IPS DF 6.9 (cell line): Measurements from ENCODE around the gene PTCRA.

Source experiments
- DNase-seq: peaks from one replicate; pipeline ENCODE4 v3.0.0-alpha.2; 2013; ENCODE audit warnings: low read depth, low spot score
- H3K27ac ChIP-seq: one replicate; pipeline ENCODE4 v1.5.1; 2013; ENCODE audit warnings: low read length, control low read depth
- H3K27me3 ChIP-seq: 2 replicates; pipeline ENCODE4 v1.6.1; 2013; ENCODE audit warnings: mild to moderate bottlenecking, low read length; ENCODE audit not compliant: control insufficient read depth, insufficient read depth
- H3K36me3 ChIP-seq: 2 replicates; pipeline ENCODE4 v1.6.1; 2013; ENCODE audit warnings: low read length; ENCODE audit not compliant: control insufficient read depth, insufficient read depth
- H3K4me1 ChIP-seq: 2 replicates; pipeline ENCODE4 v1.6.1; 2013; ENCODE audit warnings: low read length; ENCODE audit not compliant: control insufficient read depth, insufficient read depth
- H3K4me3 ChIP-seq: 2 replicates; pipeline ENCODE4 v1.5.1; 2013; ENCODE audit warnings: mild to moderate bottlenecking, low read length
- H3K9me3 ChIP-seq: 2 replicates; pipeline ENCODE4 v1.6.1; 2013; ENCODE audit warnings: low read length, inconsistent platforms; ENCODE audit not compliant: control insufficient read depth, insufficient read depth
- WGBS: extraction: QIAGEN DNeasy Blood & Tissue Kit; methylation state at CpG from one replicate; pipeline ENCODE4 v1.1.7; 2013; ENCODE audit warnings: mixed read lengths, missing lambda C conversion rate; ENCODE audit not compliant: insufficient read length, insufficient coverage; 5-methylcytosine and 5-hydroxymethylcytosine counted together

The PTCRA gene

DNA sequence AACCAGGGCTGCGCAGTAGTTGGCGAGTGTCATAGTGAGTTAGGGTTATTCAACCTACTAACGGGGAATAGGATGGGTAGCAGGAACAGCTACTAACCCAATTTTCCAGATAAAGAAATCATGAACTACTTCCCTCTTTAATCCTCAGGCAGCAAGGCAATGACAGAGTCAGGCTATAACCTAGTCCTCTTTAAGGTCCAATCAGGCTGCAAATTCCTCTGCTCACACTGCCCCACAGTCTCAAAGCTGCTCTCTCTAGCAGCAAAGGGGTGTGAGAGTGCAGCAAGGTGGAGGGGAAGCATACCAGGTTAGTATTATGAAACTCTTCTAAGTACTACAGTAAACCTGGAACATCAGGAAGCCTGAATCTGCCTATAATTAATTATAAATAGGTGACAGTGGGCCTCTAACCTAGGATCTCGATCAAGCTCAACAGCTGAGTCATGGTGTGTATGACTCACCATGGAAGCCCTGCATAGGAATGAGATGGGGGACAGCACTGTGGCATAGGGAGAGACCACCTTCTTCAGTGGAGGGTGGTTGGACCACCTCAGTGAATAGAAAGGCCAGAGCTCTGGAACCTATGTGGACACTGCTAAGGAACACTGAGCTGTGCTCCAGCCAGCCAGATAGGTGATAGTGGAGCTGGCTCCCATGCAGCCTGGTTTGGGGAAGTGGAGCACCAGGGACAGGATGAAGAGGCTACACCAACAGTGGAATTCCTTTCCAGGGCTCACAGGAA, 55.2 kb downstream of the PTCRA start:
- Histone ChIP-seq H3K4me3 (no peak overlapping the region), H3K9me3 (no peaks in the 10 kb centered on the region), H3K36me3 (peaks cover 3% of the 10 kb centered on the region; the same call in 1 of the 2 replicates), H3K27me3 (no peaks in the 10 kb centered on the region), H3K27ac (no peak overlapping the region), H3K4me1 (no peaks in the 10 kb centered on the region)
- no peak for DNase-seq
- WGBS: no CpG with 5 or more reads among the region's 4 CpGs

DNA sequence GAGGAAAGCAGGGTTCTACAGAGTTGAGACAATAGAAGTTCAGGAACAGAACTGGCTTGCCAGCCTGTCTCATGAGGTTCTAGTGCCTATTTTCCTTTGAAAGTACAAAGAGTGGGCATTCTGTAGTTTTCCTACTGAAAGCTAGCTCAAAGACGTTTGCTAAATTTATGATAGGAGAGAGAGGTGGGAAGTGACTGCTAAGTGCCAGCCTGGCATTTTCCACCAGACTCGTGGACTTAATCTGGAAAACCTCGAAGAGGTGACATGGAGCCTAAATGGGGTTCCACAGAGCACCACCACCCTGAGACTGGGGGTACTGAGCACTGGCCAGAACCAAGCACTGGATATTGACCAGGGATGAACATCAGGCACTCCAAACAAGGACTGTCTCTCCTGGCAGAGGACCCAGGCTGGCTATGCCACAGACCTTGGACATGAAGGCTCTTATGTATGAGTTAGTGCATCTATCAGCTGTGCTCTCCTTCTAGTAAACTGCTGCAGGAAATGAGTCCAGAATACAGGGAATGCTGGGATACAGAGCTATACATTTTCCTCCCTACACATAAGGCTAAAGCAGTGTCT, 56.0 kb downstream of the PTCRA start:
- H3K4me1 ChIP-seq: no peaks in the 10 kb centered on the region
- no peak for DNase-seq
- H3K27ac ChIP-seq: no peak overlapping the region
- H3K4me3 ChIP-seq: no peak overlapping the region
- no peaks in the 10 kb centered on the region for H3K9me3 ChIP-seq
- no CpG with 5 or more reads among the region's 3 CpGs for WGBS
- peaks cover 3% of the 10 kb centered on the region; the same call in 1 of the 2 replicates for H3K36me3 ChIP-seq
- no peaks in the 10 kb centered on the region for H3K27me3 ChIP-seq

DNA sequence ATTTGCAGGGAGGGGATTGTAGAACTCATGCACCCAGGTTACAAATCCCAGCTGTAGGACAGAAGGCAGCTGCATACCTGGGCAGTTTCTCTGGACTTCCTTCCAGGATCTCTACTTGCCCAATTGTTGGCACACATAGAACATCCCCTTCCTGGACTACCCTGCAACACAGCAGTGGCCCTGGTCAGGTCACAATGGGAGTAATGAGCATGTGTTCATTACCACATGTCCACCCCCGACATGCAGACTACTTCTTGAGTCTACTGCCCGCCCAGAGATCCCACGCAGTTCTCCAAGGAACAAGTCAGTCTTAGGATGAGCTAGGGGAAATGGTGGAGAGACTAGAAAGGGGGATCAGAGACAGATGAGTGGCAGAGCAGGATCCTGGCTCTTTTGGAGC, 58.1 kb downstream of the PTCRA start:
- H3K36me3 ChIP-seq: no peaks in the 10 kb centered on the region
- no peak overlapping the region for H3K27ac ChIP-seq
- H3K4me1 ChIP-seq: no peaks in the 10 kb centered on the region
- H3K27me3 ChIP-seq: no peaks in the 10 kb centered on the region
- WGBS: no CpG with 5 or more reads among the region's 3 CpGs
- no peak overlapping the region for H3K4me3 ChIP-seq
- no peak for DNase-seq
- H3K9me3 ChIP-seq: no peaks in the 10 kb centered on the region

DNA sequence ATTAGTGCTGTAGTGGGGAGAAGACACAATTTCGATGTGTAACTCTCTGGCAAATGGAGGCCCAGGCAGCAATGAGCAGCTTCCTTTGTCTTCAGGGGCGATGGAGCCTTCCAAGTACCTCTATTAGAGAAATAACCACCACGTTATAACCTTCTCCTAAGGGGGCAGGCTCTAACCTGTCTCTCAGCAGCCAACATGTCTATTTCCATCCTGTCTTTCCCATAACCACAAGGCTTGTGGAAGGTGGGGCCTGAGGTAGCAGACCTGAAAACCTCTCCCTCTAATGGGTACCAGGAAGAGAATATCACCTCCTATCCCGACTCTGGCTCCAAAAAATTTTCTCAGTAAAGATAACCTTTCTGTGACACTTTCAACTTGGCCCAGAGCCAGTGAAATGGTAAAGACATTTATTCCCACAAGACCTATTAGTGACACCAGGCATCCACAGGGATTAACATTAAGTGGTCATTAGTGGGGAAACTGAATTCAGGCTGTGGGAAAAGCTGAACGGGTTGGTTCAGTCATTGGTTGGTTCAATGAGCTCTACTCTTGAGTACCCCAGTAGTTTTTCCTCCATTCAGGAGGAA, 59.2 kb downstream of the PTCRA start:
- WGBS: no CpG with 5 or more reads among the region's 5 CpGs
- no peak for DNase-seq
- H3K4me3 ChIP-seq: no peak overlapping the region
- no peaks in the 10 kb centered on the region for H3K4me1 ChIP-seq
- no peaks in the 10 kb centered on the region for H3K27me3 ChIP-seq
- H3K9me3 ChIP-seq: no peaks in the 10 kb centered on the region
- no peak overlapping the region for H3K27ac ChIP-seq
- H3K36me3 ChIP-seq: no peaks in the 10 kb centered on the region
